BJ (cell line): ENCODE data around the gene DDIAS. TPM values are rescaled to one million over a fixed set of nuclear protein-coding genes. Genes with fewer than 3 reads are reported as not detected.

Experiments used
- CTCF ChIA-PET: fragments of 350-600 bp; formaldehyde crosslinking; extraction: SDS; loops from one replicate; lab custom pipeline; 2021; ENCODE audit warnings: antibody characterized with exemption, inconsistent platforms; lab: Yijun Ruan, JAX
- POLR2A ChIA-PET: fragments of 300-600 bp; sonication (Branson Sonifier 250); formaldehyde crosslinking; extraction: SDS; loops from one replicate; lab custom pipeline; 2021; ENCODE audit warnings: antibody characterized with exemption; lab: Charles Lee
- DNase-seq: peaks from one replicate; pipeline ENCODE4 v3.0.0-alpha.2; 2011; ENCODE audit warnings: low read depth
- H3K27me3 ChIP-seq: 2 replicates; pipeline ENCODE4 v1.6.0; 2011; ENCODE audit warnings: low read length; ENCODE audit not compliant: control insufficient read depth, insufficient read depth
- H3K36me3 ChIP-seq: 2 replicates; pipeline ENCODE4 v1.5.1; 2011; ENCODE audit warnings: low read length; ENCODE audit not compliant: control insufficient read depth, insufficient read depth
- H3K4me3 ChIP-seq: 2 replicates; pipeline ENCODE4 v1.5.1; 2011; ENCODE audit warnings: low read depth, mild to moderate bottlenecking, control low read depth, low read length
- CTCF ChIP-seq: IDR thresholded peaks from 2 replicates; pipeline ENCODE4 v1.5.1; 2011; ENCODE audit warnings: low read depth, mild to moderate bottlenecking, control low read depth, inconsistent platforms, low read length, moderate library complexity; ENCODE audit not compliant: insufficient read depth
- polyA plus RNA-seq: library from polyadenylated mRNA; depleted of rRNA; stranded (reverse); fragments of >200 nt; gene quantifications from 2 replicates; pipeline ENCODE4 v1.2.3, GENCODE V29; 2011

The DDIAS gene
- polyA plus RNA-seq, 1 experiment = 2.7 TPM

DNA sequence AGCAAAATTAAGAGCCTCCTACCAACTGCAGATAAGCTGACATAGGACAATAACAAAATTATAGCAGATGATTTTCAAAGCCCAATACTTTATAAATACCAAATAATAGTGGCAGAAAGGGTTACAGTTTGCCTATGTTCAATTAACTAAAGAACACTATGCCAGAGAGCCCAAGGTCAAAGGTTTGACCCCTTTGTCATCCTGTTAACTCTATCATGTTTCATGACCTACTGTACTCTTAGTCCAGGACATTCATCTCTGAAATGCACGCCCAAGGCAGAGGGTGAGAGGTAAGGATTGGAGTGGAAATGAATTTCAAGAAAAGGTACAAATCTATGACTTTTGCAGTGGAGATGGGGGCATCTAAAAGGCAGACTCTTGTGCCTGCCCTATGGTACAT is 70.6 kb downstream of the DDIAS start:
- no peak overlapping the region for H3K4me3 ChIP-seq
- no peaks in the 10 kb centered on the region for H3K27me3 ChIP-seq
- no peak for TF ChIP-seq CTCF
- ChIA-PET POLR2A (no interaction called here), CTCF (no interaction called here)
- H3K36me3 ChIP-seq = no peaks in the 10 kb centered on the region
- DNase-seq = no peak

DNA sequence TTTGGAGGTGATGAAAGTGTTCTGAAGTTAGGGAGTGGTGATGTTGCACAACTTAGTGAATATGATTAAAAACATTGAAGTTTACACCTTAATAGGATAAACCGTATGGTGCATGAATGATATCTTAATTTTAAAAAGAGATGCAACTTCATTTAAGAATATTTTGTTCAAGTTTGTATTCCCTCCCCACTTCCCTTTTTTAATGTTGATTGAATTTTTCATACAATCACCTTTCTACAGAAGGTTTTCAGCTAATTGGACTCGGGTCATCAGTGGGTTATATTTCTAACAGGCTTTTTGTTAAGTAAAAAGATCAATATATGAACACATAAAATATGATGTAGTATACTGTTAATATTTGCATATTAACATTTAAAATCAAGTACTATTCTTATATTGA is 72.6 kb downstream of the DDIAS start:
- CTCF ChIA-PET = no interaction called here
- no peak for TF ChIP-seq CTCF
- POLR2A ChIA-PET = no interaction called here

GRCh38 chr11:82974851-82975250 is 73.3 kb downstream of the DDIAS start:
- H3K36me3 ChIP-seq = no peaks in the 10 kb centered on the region
- no peaks in the 10 kb centered on the region for H3K27me3 ChIP-seq
- no peak for DNase-seq
- CTCF ChIA-PET = interaction anchor here (1.0 kb wide), 1 partner anchor 15 kb away, joined by 3 read pairs; no protein-coding TSS in a partner anchor
- POLR2A ChIA-PET = no interaction called here
- TF ChIP-seq CTCF = no peak
- H3K4me3 ChIP-seq = no peak overlapping the region

More for the DNA sequence above, 72.6 kb downstream of the DDIAS start:
- H3K4me3 ChIP-seq = no peak overlapping the region
- no peaks in the 10 kb centered on the region for H3K27me3 ChIP-seq
- DNase-seq = no peak
- H3K36me3 ChIP-seq = no peaks in the 10 kb centered on the region

DNA sequence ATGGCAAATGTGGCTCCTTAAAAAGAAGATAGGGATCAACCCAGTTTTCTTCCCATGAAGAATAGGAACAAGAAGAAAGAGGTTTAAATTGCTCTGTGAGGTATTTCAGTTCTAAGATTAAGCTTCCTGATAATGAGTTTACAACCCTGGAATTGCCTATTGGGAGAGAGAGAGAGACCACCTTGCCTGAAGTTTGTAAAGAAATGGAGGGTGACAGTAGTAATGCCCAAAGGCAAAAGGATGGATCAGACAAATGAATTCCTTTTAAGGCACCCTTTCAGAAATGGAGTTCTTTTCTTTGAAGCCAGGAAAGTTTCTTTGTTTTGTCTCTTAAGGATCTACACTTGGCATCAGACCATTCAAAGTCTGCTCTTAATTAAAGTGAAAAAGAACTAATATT is 74.3 kb downstream of the DDIAS start:
- ChIA-PET CTCF (interaction anchor here (1.0 kb wide), 1 partner anchor 14 kb away, joined by 3 read pairs; no protein-coding TSS in a partner anchor), POLR2A (no interaction called here)
- TF ChIP-seq CTCF = no peak
- no peaks in the 10 kb centered on the region for H3K36me3 ChIP-seq
- H3K4me3 ChIP-seq = no peak overlapping the region
- H3K27me3 ChIP-seq = no peaks in the 10 kb centered on the region
- no peak for DNase-seq

- ChIA-PET POLR2A (no interaction called here), CTCF (no interaction called here)
- TF ChIP-seq CTCF = no peak
- no peaks in the 10 kb centered on the region for H3K27me3 ChIP-seq
- H3K4me3 ChIP-seq = no peak overlapping the region
- H3K36me3 ChIP-seq = peaks cover 2% of the 10 kb centered on the region; the same call in 1 of the 2 replicates
- no peak for DNase-seq
Measured at GRCh38 chr11:82976786-82977185, 75.2 kb downstream of the DDIAS start.
